H1 (cell line): ENCODE measurements around the gene RGR. TPM values are rescaled to one million over a fixed set of nuclear protein-coding genes. Genes with fewer than 3 reads are reported as not detected.

Source experiments
- ASH2L ChIP-seq: fragments of 200-600, 300-600 bp; sonication (generic); IDR thresholded peaks from one replicate; pipeline ENCODE4 v1.7.1; 2017; ENCODE audit warnings: low read length
- BCL11A ChIP-seq, 2 experiments: IDR thresholded peaks; one replicate each; pipeline ENCODE4 v1.6.1; 2011; ENCODE audit warnings: low read depth in 2 of 2, low read length in 2 of 2, mild to moderate bottlenecking in 2 of 2
- CHD1 ChIP-seq: IDR thresholded peaks from 2 replicates; pipeline ENCODE4 v1.6.1; 2012; ENCODE audit warnings: low read depth, low read length, improper control_type of control experiment
- CHD7 ChIP-seq: fragments of 300-600 bp; sonication (generic); IDR thresholded peaks from 2 replicates; pipeline ENCODE4 v1.7.1; 2012; ENCODE audit warnings: low read length, moderate library complexity, mild to moderate bottlenecking, inconsistent platforms; ENCODE audit not compliant: insufficient replicate concordance
- NANOG ChIP-seq: IDR thresholded peaks from 2 replicates; pipeline ENCODE4 v1.6.1; 2011; ENCODE audit warnings: low read length, low read depth, mild to moderate bottlenecking, inconsistent platforms; ENCODE audit not compliant: insufficient read depth, poor library complexity, severe bottlenecking
- SIN3A ChIP-seq, 2 experiments: IDR thresholded peaks in 1 of 2; conservative IDR thresholded peaks in 1 of 2; 2 replicates each; pipeline ENCODE4 v1.6.1; 2011 to 2012; ENCODE audit warnings: low read length in 2 of 2, improper control_type of control experiment in 1 of 2, low read depth in 1 of 2, mild to moderate bottlenecking in 1 of 2
- SIRT6 ChIP-seq: IDR thresholded peaks from one replicate; pipeline ENCODE4 v1.7.1; 2012; ENCODE audit warnings: low read length, inconsistent platforms
- SIX5 ChIP-seq: IDR thresholded peaks from 2 replicates; pipeline ENCODE4 v1.6.1; 2011; ENCODE audit warnings: mild to moderate bottlenecking, low read depth, low read length
- TCF12 ChIP-seq: IDR thresholded peaks from 2 replicates; pipeline ENCODE4 v1.6.1; 2011; ENCODE audit warnings: low read depth, mild to moderate bottlenecking, low read length
- polyA plus RNA-seq, 7 experiments: library from polyadenylated mRNA; depleted of rRNA in 3 of 7; stranded (reverse) in 5 of 7; unstranded in 2 of 7; fragments of >200 nt in 5 of 7; fragments of 200-250 nt in 2 of 7; gene quantifications; 1 replicate in 5 of 7; 2 replicates in 1 of 7; 4 replicates in 1 of 7; pipeline versions ENCODE4 v1.2.1 to v1.2.3, GENCODE V29; 2011 to 2013; ENCODE audit warnings: missing spikeins in 2 of 7, mixed read lengths in 2 of 7
- total RNA-seq: library from RNA; stranded (reverse); fragmentation: NEBNext Ultra II Directional; extraction: Animal tissue kit (Norgen Biotek cat#: 25700); gene quantifications from 2 replicates; pipeline ENCODE4 v1.2.1, GENCODE V29; 2021

Gene RGR
- total and polyA plus RNA-seq, 2 of the 8 experiments (the other 6 are each of a cell fraction or from before 2014, with no cell fraction given), result not detected

- TF ChIP-seq BCL11A (IDR thresholded peaks at IDR 0.05; ENCODE audit: low read depth in 2 of 2, low read length in 2 of 2) (no peak), SIRT6 (no peak), TCF12 (no peak), SIN3A (conservative IDR thresholded peaks at IDR 0.05 in 1 of 2, IDR thresholded peaks at IDR 0.05 in 1 of 2; ENCODE audit: low read depth in 1 of 2, low read length in 2 of 2) (no peak), ASH2L (no peak), CHD7 (no peak), SIX5 (no peak), CHD1 (no peak), NANOG (no peak)
These were observed 12.6 kb downstream of the RGR start (continued) for GRCh38 chr10:84257343-84258020.
